SK-N-SH (cell line): ENCODE results near the gene NEK2. TPM values are rescaled to one million over a fixed set of nuclear protein-coding genes. Genes with fewer than 3 reads are reported as not detected.

Source experiments
- CTCF ChIA-PET: fragments of 300-600, 350-600 bp; formaldehyde crosslinking; extraction: SDS; loops from one replicate; lab custom pipeline; 2021; lab: Yijun Ruan, JAX
- POLR2A ChIA-PET: fragments of 350-600 bp; sonication (Branson Sonifier 250); formaldehyde crosslinking; extraction: SDS; loops from one replicate; lab custom pipeline; 2020; ENCODE audit warnings: antibody characterized with exemption, inconsistent platforms; lab: Yijun Ruan, JAX
- DNase-seq: peaks from one replicate; pipeline ENCODE4 v3.0.0; 2012
- H2AFZ ChIP-seq: fragments of 200-600 bp; sonication (generic); 2 replicates; pipeline ENCODE4 v1.8.1; 2016; ENCODE audit warnings: antibody characterized with exemption, mild to moderate bottlenecking, low read depth
- H3F3A ChIP-seq: fragments of 200-600 bp; sonication (generic); replicated peaks from 2 replicates; pipeline ENCODE3; 2016; ENCODE audit warnings: antibody characterized with exemption, mild to moderate bottlenecking; ENCODE audit not compliant: insufficient read depth
- H3K27ac ChIP-seq, 2 experiments: fragments of 200-500 bp in 1 of 2; fragments of 200-600 bp in 1 of 2; sonication (Bioruptor generic) in 1 of 2; sonication (generic), shearing (Covaris generic) in 1 of 2; 2 replicates each; pipeline versions ENCODE4 v1.5.1 to v1.6.1; 2014 to 2016; ENCODE audit warnings: low read depth in 2 of 2, inconsistent platforms in 1 of 2, low read length in 1 of 2, mild to moderate bottlenecking in 1 of 2, mixed read lengths in 1 of 2
- H3K27me3 ChIP-seq: fragments of 200-600 bp; sonication (generic), shearing (Covaris generic); 2 replicates; pipeline ENCODE4 v1.6.1; 2016; ENCODE audit warnings: mixed run types; ENCODE audit not compliant: insufficient read depth
- H3K36me3 ChIP-seq, 2 experiments: fragments of 200-500 bp in 1 of 2; fragments of 200-600 bp in 1 of 2; sonication (Bioruptor generic) in 1 of 2; sonication (generic) in 1 of 2; replicated peaks in 1 of 2; 2 replicates each; pipeline versions ENCODE3 to v1.5.1; 2014 to 2016; ENCODE audit warnings: low read length in 1 of 2, mild to moderate bottlenecking in 1 of 2; ENCODE audit not compliant: insufficient read depth in 2 of 2, control insufficient read depth in 1 of 2
- H3K4me1 ChIP-seq, 2 experiments: fragments of 200-500 bp in 1 of 2; fragments of 200-600 bp in 1 of 2; sonication (Bioruptor generic) in 1 of 2; sonication (generic), shearing (Covaris generic) in 1 of 2; 2 replicates each; pipeline versions ENCODE4 v1.5.1 to v1.6.1; 2014 to 2016; ENCODE audit warnings: low read depth in 1 of 2, low read length in 1 of 2, mixed run types in 1 of 2; ENCODE audit not compliant: insufficient read depth in 2 of 2, control insufficient read depth in 1 of 2
- H3K4me2 ChIP-seq: fragments of 200-600 bp; sonication (generic), shearing (Covaris generic); 2 replicates; pipeline ENCODE4 v1.6.1; 2017; ENCODE audit warnings: mixed run types
- H3K4me3 ChIP-seq, 2 experiments: fragments of 200-500 bp in 1 of 2; fragments of 200-600 bp in 1 of 2; sonication (Bioruptor generic) in 1 of 2; sonication (generic), shearing (Covaris generic) in 1 of 2; 2 replicates each; pipeline versions ENCODE4 v1.5.1 to v1.8.1; 2014 to 2016; ENCODE audit warnings: low read depth in 2 of 2, inconsistent platforms in 1 of 2, low read length in 1 of 2, mild to moderate bottlenecking in 1 of 2, mixed read lengths in 1 of 2, moderate library complexity in 1 of 2
- H3K79me2 ChIP-seq: fragments of 200-600 bp; sonication (generic); 2 replicates; pipeline ENCODE4 v1.8.1; 2017; ENCODE audit warnings: mild to moderate bottlenecking; ENCODE audit not compliant: insufficient read depth
- H3K9ac ChIP-seq: fragments of 200-600 bp; sonication (generic); 2 replicates; pipeline ENCODE4 v1.6.1; 2017; ENCODE audit warnings: mixed run types
- H3K9me2 ChIP-seq: fragments of 200-600 bp; sonication (generic); 2 replicates; pipeline ENCODE4 v1.6.1; 2017; ENCODE audit warnings: mixed run types
- H3K9me3 ChIP-seq: fragments of 200-600 bp; sonication (generic); 2 replicates; pipeline ENCODE4 v1.6.1; 2017; ENCODE audit warnings: mixed run types, mild to moderate bottlenecking, moderate library complexity
- H4K20me1 ChIP-seq: fragments of 200-600 bp; sonication (generic); 2 replicates; pipeline ENCODE4 v1.6.1; 2017; ENCODE audit warnings: mild to moderate bottlenecking, mixed run types; ENCODE audit not compliant: insufficient read depth
- CTCF ChIP-seq: fragments of 200-600 bp; sonication (generic); IDR thresholded peaks from 2 replicates; pipeline ENCODE4 v1.6.1; 2017; ENCODE audit warnings: antibody characterized with exemption, mild to moderate bottlenecking, moderate library complexity
- ELF1 ChIP-seq: IDR thresholded peaks from 2 replicates; pipeline ENCODE4 v1.4.0; 2012
- FOSL2 ChIP-seq: IDR thresholded peaks from 2 replicates; pipeline ENCODE4 v1.4.0; 2012; ENCODE audit warnings: low read depth, mild to moderate bottlenecking, moderate library complexity, borderline replicate concordance
- FOXJ3 ChIP-seq: sonication (generic); formaldehyde crosslinking; IDR thresholded peaks from 2 replicates; pipeline ENCODE4 v1.5.1; 2020; ENCODE audit warnings: mild to moderate bottlenecking, missing genetic modification reagents
- MAX ChIP-seq: IDR thresholded peaks from 2 replicates; pipeline ENCODE4 v1.4.0; 2012; ENCODE audit warnings: low read depth
- MEF2A ChIP-seq: IDR thresholded peaks from 2 replicates; pipeline ENCODE4 v1.4.0; 2012; ENCODE audit warnings: low read depth, borderline replicate concordance
- MXI1 ChIP-seq: IDR thresholded peaks from 2 replicates; pipeline ENCODE4 v1.6.1; 2012; ENCODE audit warnings: mild to moderate bottlenecking, low read depth, low read length, improper control_type of control experiment
- NRF1 ChIP-seq: IDR thresholded peaks from 2 replicates; pipeline ENCODE4 v1.6.1; 2012; ENCODE audit warnings: low read depth, mild to moderate bottlenecking, low read length
- RAD21 ChIP-seq: IDR thresholded peaks from 2 replicates; pipeline ENCODE4 v1.6.1; 2012; ENCODE audit warnings: mild to moderate bottlenecking, low read length
- REST ChIP-seq: IDR thresholded peaks from 2 replicates; pipeline ENCODE4 v1.6.1; 2012; ENCODE audit warnings: mild to moderate bottlenecking, low read depth, low read length, moderate library complexity
- RXRA ChIP-seq: IDR thresholded peaks from 2 replicates; pipeline ENCODE4 v1.4.0; 2012; ENCODE audit warnings: low read depth, mild to moderate bottlenecking, borderline replicate concordance
- SMC3 ChIP-seq: IDR thresholded peaks from 2 replicates; pipeline ENCODE4 v1.6.1; 2012; ENCODE audit warnings: low read depth, low read length, improper control_type of control experiment
- TAF1 ChIP-seq: IDR thresholded peaks from 2 replicates; pipeline ENCODE4 v1.6.1; 2012; ENCODE audit warnings: low read depth, mild to moderate bottlenecking, low read length, moderate library complexity, borderline replicate concordance
- YY1 ChIP-seq: IDR thresholded peaks from 2 replicates; pipeline ENCODE4 v1.4.0; 2012; ENCODE audit warnings: low read depth, mild to moderate bottlenecking
- ZBTB33 ChIP-seq: IDR thresholded peaks from 2 replicates; pipeline ENCODE4 v1.4.0; 2012; ENCODE audit warnings: low read depth, borderline replicate concordance
- WGBS: methylation state at CpG from one replicate; pipeline ENCODE4 v1.1.6; 2017; ENCODE audit warnings: low lambda C conversion rate; 5-methylcytosine and 5-hydroxymethylcytosine counted together
- polyA plus RNA-seq, 3 experiments: library from polyadenylated mRNA; depleted of rRNA; stranded (reverse); fragments of >200 nt; gene quantifications; 2 replicates each; pipeline ENCODE4 v1.2.3, GENCODE V29; 2012

NEK2 gene
- polyA plus RNA-seq, 1 of the 3 experiments (the other 2 are of a cell fraction): 9.4 TPM

GRCh38 chr1:211680752-211681327 lies 5.4 kb upstream of the NEK2 start:
- no peaks in the 10 kb centered on the region for H3K9me2 ChIP-seq
- H3K79me2 ChIP-seq: no peaks in the 10 kb centered on the region
- H4K20me1 ChIP-seq: no peaks in the 10 kb centered on the region
- H3K9ac ChIP-seq: no peak overlapping the region
- H3K27me3 ChIP-seq: no peaks in the 10 kb centered on the region
- ChIA-PET POLR2A (interaction anchor here (1.5 kb wide), 1 partner anchor 354 kb away, joined by 5 read pairs; the partner anchor contains the start of genes DTL and INTS7), CTCF (interaction anchor here (0.5 to 7.4 kb wide), 77 partner anchors 9 to 958 kb away, joined by 3 to 85 read pairs (median 4); partner anchors contain the start of genes DTL, INTS7, PPP2R5A and RD3)
- H3K4me3 ChIP-seq: no peak overlapping the region
- H3K4me2 ChIP-seq: no peak overlapping the region
- no peak for TF ChIP-seq YY1
- TF ChIP-seq SMC3: peak; percentile 66
- peak; percentile 23; the same call in 1 of the 2 replicates for TF ChIP-seq MAX
- no peak for TF ChIP-seq MXI1
- TF ChIP-seq MEF2A: no peak
- TF ChIP-seq RAD21: peak; percentile 95
- TF ChIP-seq NRF1: peak; percentile 92
- peak; percentile 74 for TF ChIP-seq CTCF
- no peak for TF ChIP-seq ELF1
- no peaks in the 10 kb centered on the region for H3K9me3 ChIP-seq
- DNase-seq: peak; percentile 83
- peaks cover 0 to 2% of the 10 kb centered on the region in 2 experiments; a peak in 3 of 4 replicates for H3K4me1 ChIP-seq
- peak overlapping the region in 1 of 2 experiments; percentile 36; a peak in 1 of 4 replicates for H3K27ac ChIP-seq
- H3K36me3 ChIP-seq: no peaks in the 10 kb centered on the region
- peak overlapping the region; percentile 82; the same call in 1 of the 2 replicates for H2AFZ ChIP-seq
- H3F3A ChIP-seq: no peaks in the 10 kb centered on the region
- 2% methylated on average over 9 of the region's 9 CpGs for WGBS

- no peaks in the 10 kb centered on the region for H4K20me1 ChIP-seq
- H2AFZ ChIP-seq: no peak overlapping the region
- H3F3A ChIP-seq: no peaks in the 10 kb centered on the region
- no peak overlapping the region for H3K9ac ChIP-seq
- peaks cover 0 to 8% of the 10 kb centered on the region in 2 experiments for H3K36me3 ChIP-seq
- H3K9me2 ChIP-seq: no peaks in the 10 kb centered on the region
- H3K79me2 ChIP-seq: peaks cover 26% of the 10 kb centered on the region; the same call in 1 of the 2 replicates
- H3K27me3 ChIP-seq: no peaks in the 10 kb centered on the region
- ChIA-PET CTCF (interaction anchor here (1.5 to 1.8 kb wide), 2 partner anchors 386 to 778 kb away, joined by 3 to 8 read pairs; no protein-coding TSS in a partner anchor), POLR2A (interaction anchor here (0.6 kb wide), 1 partner anchor 676 kb away, joined by 3 read pairs; no protein-coding TSS in a partner anchor)
- H3K27ac ChIP-seq: no peak overlapping the region
- no peaks in the 10 kb centered on the region for H3K9me3 ChIP-seq
- H3K4me1 ChIP-seq: peaks cover 0 to 13% of the 10 kb centered on the region in 2 experiments; a peak in 3 of 4 replicates
- no peak overlapping the region for H3K4me3 ChIP-seq
- no peak for DNase-seq
- no peak overlapping the region for H3K4me2 ChIP-seq
- 62% methylated on average over 6 of the region's 6 CpGs for WGBS
- TF ChIP-seq RAD21 (no peak), ZBTB33 (no peak), YY1 (no peak), SMC3 (no peak), FOXJ3 (CRISPR knock-in tag) (no peak), FOSL2 (no peak), RXRA (no peak), MXI1 (no peak), REST (no peak), CTCF (no peak), TAF1 (no peak)
Observed at GRCh38 chr1:211677659-211678058, 2.2 kb upstream of the NEK2 start.
